ENCODE results near the gene PARVG.
A peak's percentile ranks its signal among the peaks of the same experiment; 100 is the strongest.
"Not testable (repeated sequence)": the region's sequence is repeated elsewhere in the genome, so short reads cannot be mapped to it uniquely, and the experiment has no call there.

Gene PARVG

GRCh38 chr22:44221710-44222475 is 41.2 kb downstream of the PARVG start:
- H3K27me3 Mint-ChIP-seq: peaks cover 38 to 49% of the 10 kb centered on the region in 2 donors
- no peak overlapping the region for H3K27ac Mint-ChIP-seq
- ATAC-seq (replicated peaks): no peak
- H3K4me1 Mint-ChIP-seq (ENCODE audit: low read depth in 2 of 2): no peaks in the 10 kb centered on the region
- H3K4me3 Mint-ChIP-seq: no peak overlapping the region
- DNase-seq: no peak
- H3K9me3 Mint-ChIP-seq: no peaks in the 10 kb centered on the region
- H3K36me3 Mint-ChIP-seq (ENCODE audit: insufficient read depth): peaks cover 2% of the 10 kb centered on the region

DNA sequence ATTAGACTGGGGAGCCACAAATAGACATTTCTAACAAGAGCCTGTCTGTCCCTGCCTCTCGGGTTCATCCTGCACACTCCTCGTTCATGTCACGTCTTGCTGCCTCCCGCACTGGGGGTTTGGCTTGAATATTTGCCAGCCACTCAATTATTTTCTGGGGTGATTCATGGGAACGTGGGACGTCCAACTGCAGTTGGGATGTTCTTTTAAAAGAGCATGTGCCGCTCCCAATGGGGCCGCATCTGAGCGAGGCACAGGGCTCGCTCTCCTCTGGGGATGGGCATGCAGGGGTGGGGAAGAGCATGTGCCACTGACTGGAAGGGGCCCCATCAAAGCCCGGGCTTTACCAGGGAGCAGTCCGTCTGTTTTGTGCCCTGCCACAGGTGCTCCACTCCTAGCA is 43.4 kb downstream of the PARVG start:
- Mint-ChIP-seq H3K36me3 (ENCODE audit: insufficient read depth) (peaks cover 2% of the 10 kb centered on the region), H3K27ac (no peak overlapping the region), H3K9me3 (peaks cover 0 to 3% of the 10 kb centered on the region in 2 donors), H3K4me1 (ENCODE audit: low read depth in 2 of 2) (no peaks in the 10 kb centered on the region), H3K4me3 (no peak overlapping the region), H3K27me3 (peaks cover 43 to 58% of the 10 kb centered on the region in 2 donors)
- DNase-seq (no peak), ATAC-seq (replicated peaks) (no peak)

DNA sequence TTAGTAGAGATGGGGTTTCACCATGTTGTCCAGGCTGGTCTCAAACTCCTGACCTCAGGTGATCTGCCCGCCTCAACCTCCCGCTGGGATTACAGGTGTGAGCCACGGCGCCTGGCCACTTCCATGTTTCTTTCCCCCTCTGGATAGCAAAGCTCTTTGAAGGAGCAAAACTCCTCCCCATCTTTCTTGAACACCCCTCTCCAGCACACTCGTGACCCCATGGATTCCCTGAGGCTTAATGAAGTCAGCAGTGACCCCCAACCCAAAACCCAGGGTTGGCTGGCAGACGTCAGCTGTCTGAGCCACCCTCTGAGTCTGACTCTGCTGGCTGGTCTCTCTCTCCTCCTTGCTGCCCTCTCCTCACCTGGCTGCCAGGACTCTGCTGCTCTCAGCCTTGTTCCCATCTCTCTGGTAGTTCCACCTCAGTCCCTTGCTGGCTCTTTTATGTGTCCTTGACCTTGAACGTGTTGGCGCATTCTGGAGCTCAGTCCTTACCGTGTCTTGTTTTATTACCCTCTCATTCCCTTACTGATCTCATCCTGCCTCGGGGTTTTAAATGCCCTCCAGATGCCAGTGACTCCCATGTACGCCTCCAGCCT is 44.5 kb downstream of the PARVG start:
- Mint-ChIP-seq H3K36me3 (ENCODE audit: insufficient read depth) (peaks cover 2% of the 10 kb centered on the region), H3K27ac (no peak overlapping the region)

DNA sequence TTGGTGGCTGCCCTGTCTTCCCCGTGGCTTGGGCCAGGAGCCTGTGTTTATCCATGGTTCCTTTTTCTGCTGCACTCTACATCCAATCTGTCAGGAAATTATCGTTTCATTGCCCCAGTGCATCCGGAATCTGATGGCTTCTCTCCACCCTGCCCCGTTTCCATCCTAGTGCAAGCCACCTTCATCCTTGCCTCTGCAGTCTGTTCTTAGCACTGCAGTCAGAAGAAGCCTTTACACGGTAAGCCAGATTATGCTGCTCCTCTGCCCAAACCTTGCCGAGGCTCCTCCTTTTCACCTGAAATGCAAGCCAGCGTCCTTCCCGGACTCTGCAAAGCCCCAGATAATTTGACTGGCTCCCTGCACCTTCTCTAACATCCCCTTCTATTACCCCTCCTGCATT is 45.1 kb downstream of the PARVG start:
- Mint-ChIP-seq H3K36me3 (ENCODE audit: insufficient read depth) (peaks cover 2% of the 10 kb centered on the region), H3K9me3 (peaks cover 0 to 5% of the 10 kb centered on the region in 2 donors), H3K27ac (no peak overlapping the region), H3K4me1 (ENCODE audit: low read depth in 2 of 2) (no peaks in the 10 kb centered on the region), H3K4me3 (no peak overlapping the region), H3K27me3 (peaks cover 48 to 65% of the 10 kb centered on the region in 2 donors)
- no peak for DNase-seq
- no peak for ATAC-seq (replicated peaks)

More for the DNA sequence above, 44.5 kb downstream of the PARVG start:
- Mint-ChIP-seq H3K9me3 (peaks cover 0 to 5% of the 10 kb centered on the region in 2 donors), H3K27me3 (peaks cover 48 to 65% of the 10 kb centered on the region in 2 donors), H3K4me3 (no peak overlapping the region), H3K4me1 (ENCODE audit: low read depth in 2 of 2) (no peaks in the 10 kb centered on the region)
- DNase-seq (no peak), ATAC-seq (replicated peaks) (no peak)

- DNase-seq (no peak), ATAC-seq (replicated peaks) (no peak)
- Mint-ChIP-seq H3K27me3 (peaks cover 30 to 39% of the 10 kb centered on the region in 2 donors), H3K36me3 (ENCODE audit: insufficient read depth) (no peaks in the 10 kb centered on the region), H3K27ac (no peak overlapping the region), H3K4me3 (no peak overlapping the region), H3K4me1 (ENCODE audit: low read depth in 2 of 2) (no peaks in the 10 kb centered on the region), H3K9me3 (peaks cover 0 to 5% of the 10 kb centered on the region in 2 donors)
Measured at GRCh38 chr22:44229331-44229730, 48.6 kb downstream of the PARVG start.

- H3K9me3 Mint-ChIP-seq: peaks cover 0 to 5% of the 10 kb centered on the region in 2 donors
Measured at GRCh38 chr22:44229809-44230208, 49.1 kb downstream of the PARVG start.

GRCh38 chr22:44231233-44231632 is 50.5 kb downstream of the PARVG start:
- Mint-ChIP-seq H3K4me3 (no peak overlapping the region), H3K27ac (no peak overlapping the region), H3K4me1 (ENCODE audit: low read depth in 2 of 2) (no peaks in the 10 kb centered on the region), H3K36me3 (ENCODE audit: insufficient read depth) (no peaks in the 10 kb centered on the region), H3K9me3 (peaks cover 0 to 5% of the 10 kb centered on the region in 2 donors), H3K27me3 (peaks cover 14 to 22% of the 10 kb centered on the region in 2 donors)
- no peak for DNase-seq
- ATAC-seq (replicated peaks): no peak

More at GRCh38 chr22:44229809-44230208, 49.1 kb downstream of the PARVG start:
- DNase-seq: no peak
- Mint-ChIP-seq H3K36me3 (ENCODE audit: insufficient read depth) (no peaks in the 10 kb centered on the region), H3K4me3 (no peak overlapping the region), H3K27ac (no peak overlapping the region), H3K4me1 (ENCODE audit: low read depth in 2 of 2) (no peaks in the 10 kb centered on the region), H3K27me3 (peaks cover 28 to 36% of the 10 kb centered on the region in 2 donors)
- no peak for ATAC-seq (replicated peaks)

DNA sequence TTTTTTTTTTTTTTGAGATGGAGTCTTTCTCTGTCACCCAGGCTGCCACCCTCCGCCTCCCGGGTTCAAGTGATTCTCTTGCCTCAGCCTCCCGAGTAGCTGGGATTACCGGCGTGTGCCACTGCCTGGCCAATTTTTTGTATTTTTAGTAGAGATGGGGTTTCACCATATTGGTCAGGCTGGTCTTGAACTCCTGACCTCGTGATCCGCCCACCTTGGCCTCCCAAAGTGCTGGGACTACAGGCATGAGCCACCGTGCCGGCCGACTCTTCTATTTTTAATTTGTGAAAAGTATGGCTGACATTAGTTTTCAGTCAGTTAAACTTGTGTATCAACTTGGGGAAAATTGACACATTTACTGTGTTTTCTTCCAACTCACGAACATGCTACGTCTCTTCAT is 53.6 kb downstream of the PARVG start:
- peak overlapping the region in 1 of 2 donors; percentile 14 for H3K27ac Mint-ChIP-seq
- H3K36me3 Mint-ChIP-seq (ENCODE audit: insufficient read depth); H3K4me3 Mint-ChIP-seq; H3K27me3 Mint-ChIP-seq; ATAC-seq (replicated peaks); DNase-seq; H3K9me3 Mint-ChIP-seq; H3K4me1 Mint-ChIP-seq (ENCODE audit: low read depth in 2 of 2): not testable (repeated sequence)

- no peaks in the 10 kb centered on the region for H3K9me3 Mint-ChIP-seq
- H3K27ac Mint-ChIP-seq: no peak overlapping the region
- no peak overlapping the region for H3K4me3 Mint-ChIP-seq
- H3K27me3 Mint-ChIP-seq: peaks cover 11 to 20% of the 10 kb centered on the region in 2 donors
- no peak for DNase-seq
- no peaks in the 10 kb centered on the region for H3K4me1 Mint-ChIP-seq (ENCODE audit: low read depth in 2 of 2)
- no peaks in the 10 kb centered on the region for H3K36me3 Mint-ChIP-seq (ENCODE audit: insufficient read depth)
- no peak for ATAC-seq (replicated peaks)
Measured at GRCh38 chr22:44237290-44237689, 56.6 kb downstream of the PARVG start.

GRCh38 chr22:44241121-44241520 is 60.4 kb downstream of the PARVG start:
- H3K27ac Mint-ChIP-seq: not testable (repeated sequence)

DNA sequence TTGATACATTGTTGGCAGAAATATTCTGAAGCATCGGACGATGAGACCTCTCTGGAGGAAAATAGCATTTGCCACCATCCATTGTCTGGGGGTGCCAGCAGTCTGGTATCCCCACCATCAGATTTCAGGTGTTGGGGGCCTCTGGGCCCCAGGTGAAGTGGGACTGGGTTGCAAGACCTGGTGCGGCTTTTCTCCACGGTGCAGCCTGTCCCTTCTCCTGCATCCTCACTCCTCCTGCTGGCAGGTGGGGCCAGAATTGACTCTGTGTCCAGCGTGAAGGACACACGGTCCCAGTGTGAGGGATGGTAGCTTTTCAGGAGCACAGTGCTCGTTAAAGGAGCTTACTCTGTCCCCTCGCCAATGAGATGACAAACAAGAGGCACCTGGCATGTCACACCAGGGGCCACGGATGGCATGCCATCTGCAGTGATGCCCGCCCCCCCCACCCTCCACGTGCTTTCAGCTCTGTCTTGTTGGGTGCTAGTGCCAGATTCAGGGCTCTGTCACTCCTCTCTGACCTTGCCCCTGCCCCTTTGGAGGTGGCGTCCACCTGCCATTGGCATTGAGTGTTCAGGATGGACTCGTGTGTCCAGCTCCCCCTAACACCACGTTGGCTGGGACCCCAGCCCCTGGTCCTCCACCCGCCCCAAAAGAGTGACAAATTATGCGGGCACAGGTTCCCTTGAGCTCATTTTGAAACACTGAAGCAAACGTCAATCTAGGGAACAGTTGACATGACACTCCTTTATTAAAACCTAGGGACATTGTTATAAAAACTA is 62.4 kb downstream of the PARVG start:
- Mint-ChIP-seq H3K4me3 (no peak overlapping the region), H3K4me1 (ENCODE audit: low read depth in 2 of 2) (no peaks in the 10 kb centered on the region), H3K9me3 (no peaks in the 10 kb centered on the region), H3K27ac (no peak overlapping the region), H3K36me3 (ENCODE audit: insufficient read depth) (peaks cover 2% of the 10 kb centered on the region), H3K27me3 (peaks cover 41 to 66% of the 10 kb centered on the region in 2 donors)
- ATAC-seq (replicated peaks) (no peak), DNase-seq (no peak)

More at GRCh38 chr22:44241121-44241520, 60.4 kb downstream of the PARVG start:
- H3K4me3 Mint-ChIP-seq; H3K36me3 Mint-ChIP-seq (ENCODE audit: insufficient read depth); ATAC-seq (replicated peaks); H3K4me1 Mint-ChIP-seq (ENCODE audit: low read depth in 2 of 2); DNase-seq; H3K9me3 Mint-ChIP-seq: not testable (repeated sequence)
- peaks cover 36 to 57% of the 10 kb centered on the region in 2 donors for H3K27me3 Mint-ChIP-seq

DNA sequence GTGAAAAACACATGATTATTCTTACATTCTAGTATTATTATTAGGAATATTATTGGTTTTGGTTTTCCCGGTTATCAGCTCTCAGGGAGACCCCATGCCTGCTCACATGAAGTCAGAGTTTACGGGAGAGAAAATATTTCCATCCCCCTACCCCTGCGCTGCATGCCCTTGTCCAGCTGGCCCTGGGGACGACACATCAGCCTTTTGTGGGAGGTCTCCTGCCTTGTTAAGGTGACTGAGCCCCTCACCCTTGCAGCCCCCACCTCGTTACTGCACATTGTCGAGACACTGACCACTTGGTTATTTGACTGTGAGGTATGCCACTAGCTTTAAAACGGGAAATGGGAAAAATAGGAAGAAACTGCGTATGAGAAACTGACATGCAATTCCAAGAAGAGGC is 63.0 kb downstream of the PARVG start:
- no peak for ATAC-seq (replicated peaks)
- H3K4me3 Mint-ChIP-seq: no peak overlapping the region
- H3K27me3 Mint-ChIP-seq: peaks cover 42 to 72% of the 10 kb centered on the region in 2 donors
- H3K9me3 Mint-ChIP-seq: no peaks in the 10 kb centered on the region
- H3K4me1 Mint-ChIP-seq (ENCODE audit: low read depth in 2 of 2): no peaks in the 10 kb centered on the region
- H3K36me3 Mint-ChIP-seq (ENCODE audit: insufficient read depth): peaks cover 2% of the 10 kb centered on the region
- DNase-seq: no peak
- no peak overlapping the region for H3K27ac Mint-ChIP-seq

GRCh38 chr22:44244265-44244822 is 63.6 kb downstream of the PARVG start:
- DNase-seq (no peak), ATAC-seq (replicated peaks) (no peak)
- H3K4me1 Mint-ChIP-seq (ENCODE audit: low read depth in 2 of 2): no peaks in the 10 kb centered on the region
- peaks cover 2% of the 10 kb centered on the region for H3K36me3 Mint-ChIP-seq (ENCODE audit: insufficient read depth)
- H3K27ac Mint-ChIP-seq: no peak overlapping the region
- H3K27me3 Mint-ChIP-seq: peaks cover 42 to 72% of the 10 kb centered on the region in 2 donors
- H3K9me3 Mint-ChIP-seq: no peaks in the 10 kb centered on the region
- no peak overlapping the region for H3K4me3 Mint-ChIP-seq
